GM03348 (cell line): Measurements from ENCODE around the gene SCN4B.
A peak's percentile ranks its signal among the peaks of the same experiment; 100 is the strongest.
"Not testable (repeated sequence)": the region's sequence is repeated elsewhere in the genome, so short reads cannot be mapped to it uniquely, and the experiment has no call there.

Source experiments
- DNase-seq: peaks from one replicate; pipeline ENCODE4 v3.0.0; 2012; ENCODE audit warnings: low spot score

SCN4B gene, protein sequence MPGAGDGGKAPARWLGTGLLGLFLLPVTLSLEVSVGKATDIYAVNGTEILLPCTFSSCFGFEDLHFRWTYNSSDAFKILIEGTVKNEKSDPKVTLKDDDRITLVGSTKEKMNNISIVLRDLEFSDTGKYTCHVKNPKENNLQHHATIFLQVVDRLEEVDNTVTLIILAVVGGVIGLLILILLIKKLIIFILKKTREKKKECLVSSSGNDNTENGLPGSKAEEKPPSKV

GRCh38 chr11:118152552-118153471, at the start of gene SCN4B:
SCN4B (minus strand) TSS chr11:118152823; CDS start chr11:118152673, 150 bp downstream.
- peak; percentile 88 for DNase-seq

DNA sequence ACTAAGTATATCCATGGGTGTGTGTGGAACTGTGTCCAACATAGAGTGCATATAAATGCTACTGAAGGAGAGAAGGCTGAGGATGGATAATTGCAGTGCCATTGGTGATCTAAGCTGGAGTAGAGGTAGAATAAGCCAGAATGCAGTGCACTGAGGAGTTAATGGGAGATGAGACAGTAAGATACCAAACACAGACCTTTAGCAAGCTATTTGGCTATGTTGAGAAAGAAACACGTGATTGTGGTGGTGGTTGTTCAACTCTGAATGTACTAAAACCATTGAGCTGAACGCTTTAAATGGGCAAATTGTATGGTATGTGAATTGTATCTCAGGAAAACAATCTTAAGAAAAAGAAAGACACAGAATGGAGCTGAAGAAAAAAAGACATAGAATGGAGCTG, 49.3 kb upstream of the SCN4B start:
- no peak for DNase-seq

DNA sequence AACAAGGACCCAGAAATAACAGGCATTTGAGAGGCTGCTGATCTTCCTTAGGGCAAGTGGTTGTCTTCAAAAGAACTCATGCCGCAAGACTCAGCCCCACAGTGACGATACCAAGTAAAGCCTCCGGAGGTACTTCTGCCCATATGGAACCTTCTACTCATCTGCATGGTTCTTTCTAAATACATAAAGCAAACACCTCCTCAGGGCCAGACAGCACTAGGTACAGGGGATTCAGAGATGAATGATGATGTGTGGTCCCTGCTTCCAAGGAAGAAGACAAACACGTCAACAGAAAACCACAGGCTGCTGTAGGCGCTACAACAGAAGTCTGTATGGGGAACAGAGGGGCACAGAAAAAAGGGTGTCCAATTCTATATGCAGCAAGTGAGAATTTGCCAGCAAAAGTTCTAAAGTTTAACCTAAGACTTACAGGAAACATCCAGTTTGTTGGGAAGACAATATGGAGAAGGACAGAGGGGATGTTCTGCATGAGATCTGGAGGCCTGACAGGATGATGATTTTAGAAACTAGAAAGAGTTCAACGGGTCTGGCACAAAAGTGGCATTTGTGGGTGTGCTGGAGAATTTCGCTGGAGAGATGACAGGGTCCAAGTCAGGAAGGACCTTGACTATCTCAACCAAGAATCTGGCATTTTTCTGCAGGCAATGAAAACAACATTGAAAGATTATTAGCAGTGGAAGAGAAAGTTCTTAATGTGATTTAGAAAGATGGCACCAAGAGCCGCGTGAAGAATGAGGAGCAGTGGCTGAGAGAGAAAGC, 48.5 kb upstream of the SCN4B start:
- no peak for DNase-seq

DNA sequence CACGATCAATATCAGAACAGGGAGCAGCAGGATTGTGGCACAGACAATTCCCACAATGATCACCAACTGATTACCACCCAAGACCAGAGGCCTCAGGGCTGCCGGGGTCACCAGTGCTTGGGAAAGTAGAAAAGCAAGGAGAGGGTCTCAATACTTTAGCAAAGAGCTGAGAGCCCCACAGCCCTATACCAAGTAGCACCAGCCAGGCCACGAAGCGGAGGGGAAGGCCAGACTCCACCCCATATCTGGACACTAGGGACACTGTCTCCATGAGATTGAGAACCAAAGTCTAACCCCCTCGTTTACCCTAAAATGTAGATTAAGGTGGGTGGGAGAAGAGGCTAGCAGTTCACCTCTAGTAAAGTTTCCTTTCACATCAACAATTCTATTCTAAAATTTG, 47.9 kb upstream of the SCN4B start:
- no peak for DNase-seq

DNA sequence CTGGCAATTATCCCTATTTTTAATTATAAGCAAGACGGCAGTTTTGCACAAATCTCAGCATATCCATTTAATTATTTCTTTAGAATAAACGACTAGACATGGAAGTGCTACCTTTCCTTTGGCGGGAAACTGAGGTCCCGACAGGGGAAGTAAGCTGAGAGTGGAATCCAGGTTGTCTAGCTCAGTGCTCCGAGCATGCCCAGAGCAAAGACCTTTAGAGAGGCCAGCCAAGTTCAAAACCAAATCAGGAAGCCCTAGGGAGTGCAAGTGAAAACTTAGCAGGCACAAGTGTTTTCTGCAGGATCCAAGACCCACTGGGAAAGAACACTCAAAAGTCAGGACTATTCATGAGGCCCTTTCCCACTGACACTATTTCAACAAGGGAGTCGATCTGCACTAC, 46.5 kb upstream of the SCN4B start:
- DNase-seq = no peak

DNA sequence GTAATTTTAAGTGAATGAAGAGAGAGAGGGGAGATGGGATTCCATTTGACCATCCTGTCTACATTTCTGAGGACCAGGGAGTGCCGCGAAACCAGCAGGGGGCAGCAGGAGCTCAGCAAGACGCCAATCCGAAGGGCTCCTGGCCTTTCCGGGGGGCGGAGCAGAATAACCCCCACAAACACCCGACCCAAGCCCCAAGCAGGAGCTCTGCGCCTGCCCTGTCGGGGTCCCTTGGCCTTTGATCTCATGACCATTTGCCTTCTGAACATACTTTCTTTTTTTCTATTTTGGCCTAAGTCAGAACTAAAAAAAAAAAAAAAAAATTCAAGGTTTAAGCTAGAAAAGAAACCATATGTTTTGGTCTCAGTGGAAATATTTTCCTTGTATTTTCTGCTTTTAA, 45.7 kb upstream of the SCN4B start:
- DNase-seq = peak; percentile 87

DNA sequence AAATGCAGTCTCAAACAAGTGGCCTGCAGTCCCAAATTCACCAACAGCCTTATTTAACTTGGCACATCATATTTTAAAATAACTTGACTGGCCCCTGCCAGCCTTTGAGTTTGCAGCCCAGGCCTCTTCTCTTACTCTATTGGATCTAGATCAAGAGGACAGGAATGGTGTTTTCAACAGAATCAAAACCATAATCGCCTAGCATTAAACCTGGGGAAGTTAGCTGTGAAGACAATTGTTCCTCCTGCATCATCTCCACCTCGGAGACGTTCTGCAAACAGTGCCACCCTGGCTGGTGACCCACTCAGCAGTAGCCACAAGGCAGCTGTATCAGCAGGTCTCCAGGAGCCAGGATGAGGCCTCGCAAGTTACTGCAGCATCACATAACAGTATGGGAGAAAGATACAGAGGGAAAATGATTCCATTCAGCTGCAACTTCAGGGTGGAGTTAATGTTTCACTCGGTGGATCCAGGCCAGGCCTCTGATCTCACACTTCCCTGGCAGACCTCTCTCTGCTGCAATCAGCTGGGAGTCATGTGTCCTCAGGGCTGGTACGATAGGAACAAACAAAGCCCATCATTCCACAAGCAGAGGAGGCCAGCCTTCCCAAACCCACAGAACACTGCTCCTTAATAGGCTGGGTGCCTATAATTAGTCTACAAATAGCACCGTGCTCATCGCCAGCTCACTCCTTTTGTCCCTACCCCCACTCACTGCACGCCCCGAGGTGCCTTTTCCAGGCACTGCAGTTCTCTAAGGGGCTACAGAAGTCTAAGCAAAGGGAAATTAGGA, 42.4 kb upstream of the SCN4B start:
- peak; percentile 78 for DNase-seq

DNA sequence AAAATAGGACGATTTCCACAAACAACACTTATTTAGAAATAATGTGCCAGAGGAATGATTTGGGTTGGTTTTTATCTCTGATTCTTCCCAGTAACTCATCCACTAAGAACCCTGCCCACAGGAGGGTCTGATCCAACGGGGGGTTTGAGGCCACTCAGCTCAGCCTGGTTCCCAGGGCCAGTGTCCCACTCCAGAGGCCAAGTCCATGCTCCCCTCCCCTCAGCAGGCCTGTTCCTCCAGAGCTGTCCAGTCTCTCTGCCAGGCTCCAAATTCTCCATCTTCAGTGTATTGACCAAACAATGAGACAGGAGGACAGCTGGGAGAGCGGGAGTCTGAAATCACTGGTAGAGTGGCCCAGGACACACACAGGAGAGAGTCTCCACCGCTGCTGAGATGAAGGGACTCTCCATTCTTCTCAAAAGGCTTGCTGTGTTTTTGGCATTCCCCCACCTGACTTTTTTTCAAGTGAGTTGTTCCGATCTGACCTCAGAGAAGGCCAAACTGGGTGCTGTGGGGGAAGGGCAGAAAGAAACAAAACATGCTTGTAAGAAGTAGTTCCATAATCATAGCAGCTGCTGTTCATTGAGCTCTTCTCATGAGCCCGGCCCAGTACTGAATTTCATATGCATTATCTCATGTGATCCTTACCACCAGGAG, 41.4 kb upstream of the SCN4B start:
- DNase-seq = no peak

DNA sequence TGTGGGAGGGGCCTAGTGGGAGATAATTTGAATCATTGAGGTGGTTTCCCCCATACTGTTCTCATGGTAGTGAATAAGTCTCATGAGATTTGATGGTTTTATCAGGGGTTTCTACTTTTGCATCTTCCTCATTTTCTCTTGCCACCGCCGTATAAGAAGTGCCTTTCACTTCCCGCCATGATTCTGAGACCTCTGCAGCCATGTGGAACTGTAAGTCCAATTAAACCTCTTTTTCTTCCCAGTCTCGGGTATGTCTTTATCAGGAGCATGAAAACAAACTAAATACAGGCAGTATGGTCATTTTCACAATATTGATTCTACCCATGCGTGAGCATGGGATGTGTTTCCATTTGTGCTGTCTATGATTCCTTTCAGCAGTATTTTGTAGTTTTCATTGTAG, 40.2 kb upstream of the SCN4B start:
- not testable (repeated sequence) for DNase-seq

DNA sequence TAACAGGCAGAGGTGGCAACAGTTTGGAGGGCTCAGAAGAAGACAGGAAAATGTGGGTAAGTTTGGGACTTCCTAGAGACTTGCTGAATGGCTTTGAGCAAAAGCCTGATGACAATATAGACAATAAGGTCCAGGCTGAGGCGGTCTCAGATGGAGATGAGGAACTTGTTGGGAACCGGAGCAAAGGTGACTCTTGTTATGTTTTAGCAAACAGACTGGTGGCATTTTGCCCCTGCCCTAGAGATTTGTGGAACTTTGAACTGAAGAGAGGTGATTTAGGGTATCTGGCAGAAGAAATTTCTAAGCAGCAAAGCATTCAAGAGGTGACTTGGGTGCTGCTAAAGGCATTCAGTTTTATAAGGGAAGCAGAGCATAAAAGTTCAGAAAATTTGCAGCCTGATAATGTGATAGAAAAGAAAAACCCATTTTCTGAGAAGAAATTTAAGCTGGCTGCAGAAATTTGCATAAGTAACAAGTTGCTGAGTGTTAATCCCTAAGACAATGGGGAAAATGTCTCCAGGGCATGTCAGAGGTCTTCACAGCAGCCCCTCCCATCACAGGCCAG, 38.4 kb upstream of the SCN4B start:
- DNase-seq = not testable (repeated sequence)

DNA sequence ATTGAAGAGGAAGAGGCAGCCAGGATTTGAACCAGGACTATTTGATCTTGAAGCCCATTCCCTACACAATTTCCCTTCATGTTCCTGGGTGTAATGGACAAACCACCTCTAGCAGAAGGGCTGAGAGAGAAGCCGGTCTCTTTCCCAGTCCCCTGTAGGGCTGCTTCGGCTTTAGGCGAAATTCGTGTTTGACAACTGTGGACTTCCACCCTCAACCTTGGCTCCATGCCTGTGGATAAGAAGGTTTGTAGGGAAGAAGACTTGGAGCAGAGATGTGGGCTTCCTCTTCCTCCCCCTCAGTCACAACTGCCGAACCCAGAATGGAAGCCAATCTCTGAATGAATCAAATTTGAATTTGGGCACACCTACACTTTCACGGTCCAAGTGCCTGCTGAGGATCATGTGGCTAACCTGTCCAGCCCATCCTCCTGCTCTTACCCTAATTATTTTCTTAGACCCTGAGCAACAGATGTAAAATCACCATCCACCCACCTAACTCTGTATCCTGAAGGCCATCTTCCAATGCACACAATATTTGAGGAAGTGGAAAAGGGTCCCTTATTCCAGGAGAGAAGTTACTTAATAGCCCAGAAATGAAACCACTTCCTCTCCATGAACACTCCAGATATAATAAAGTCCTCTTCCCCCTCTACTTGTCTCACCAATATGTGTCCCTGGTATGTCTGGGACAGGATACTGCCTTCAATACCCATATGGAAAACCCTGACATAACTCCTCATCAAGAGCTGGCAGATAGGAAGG, 33.9 kb upstream of the SCN4B start:
- no peak for DNase-seq

DNA sequence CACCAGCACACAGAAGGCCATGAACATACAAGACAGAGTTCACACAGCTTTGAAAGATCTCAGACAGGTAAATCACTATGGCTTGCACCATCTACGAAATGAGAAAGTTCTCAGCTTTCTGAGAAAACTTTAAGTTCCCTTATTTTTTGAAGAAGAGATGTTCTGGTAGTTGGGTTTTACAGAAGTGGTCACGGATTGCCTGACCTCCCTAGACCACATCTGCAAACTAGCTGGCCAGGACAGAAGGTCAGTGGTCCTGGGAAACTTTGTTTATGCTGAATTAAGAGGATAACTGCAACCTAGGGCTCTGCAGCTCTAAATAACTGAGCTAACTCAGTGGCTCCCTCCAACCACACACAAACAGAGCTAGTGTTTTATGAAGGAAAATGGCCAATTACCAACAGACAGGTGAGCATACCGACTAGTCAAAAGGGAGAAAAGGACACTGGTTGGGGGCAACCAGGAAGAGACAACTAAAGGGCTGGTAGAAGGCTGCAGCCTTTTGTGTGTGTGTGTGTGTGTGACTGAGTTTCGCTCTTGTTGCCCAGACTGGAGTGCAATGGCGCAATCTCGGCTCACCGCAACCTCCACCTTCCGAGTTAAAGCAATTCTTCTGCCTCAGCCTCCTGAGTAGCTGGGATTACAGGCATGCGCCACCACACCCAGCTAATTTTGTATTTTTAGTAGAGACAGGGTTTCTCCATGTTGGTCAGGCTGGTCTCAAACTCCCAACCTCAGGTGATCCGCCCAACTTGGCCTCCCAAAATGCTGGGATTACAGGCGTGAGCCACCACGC, 32.4 kb upstream of the SCN4B start:
- DNase-seq = no peak

- DNase-seq = not testable (repeated sequence)
Observed at GRCh38 chr11:118183691-118184090, 31.1 kb upstream of the SCN4B start.

GRCh38 chr11:118180300-118180703, 27.7 kb upstream of the SCN4B start:
- DNase-seq = no peak

DNA sequence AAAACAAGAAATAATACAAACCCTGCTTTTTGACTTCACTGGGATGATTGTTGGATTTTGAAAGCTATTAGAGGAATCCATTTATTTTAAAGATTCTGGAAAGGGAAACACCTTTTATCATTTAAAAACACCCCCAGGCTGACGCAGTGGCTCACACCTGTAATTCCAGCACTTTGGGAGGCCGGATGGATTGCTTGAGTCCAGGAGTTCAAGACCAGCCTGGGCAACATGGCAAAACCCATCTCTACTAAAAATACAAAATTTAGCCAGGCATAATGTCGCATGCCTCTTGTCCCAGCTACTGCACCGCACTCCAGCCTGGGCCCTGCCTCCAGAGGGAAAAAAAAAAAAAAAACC, 24.1 kb upstream of the SCN4B start:
- DNase-seq = no peak

DNA sequence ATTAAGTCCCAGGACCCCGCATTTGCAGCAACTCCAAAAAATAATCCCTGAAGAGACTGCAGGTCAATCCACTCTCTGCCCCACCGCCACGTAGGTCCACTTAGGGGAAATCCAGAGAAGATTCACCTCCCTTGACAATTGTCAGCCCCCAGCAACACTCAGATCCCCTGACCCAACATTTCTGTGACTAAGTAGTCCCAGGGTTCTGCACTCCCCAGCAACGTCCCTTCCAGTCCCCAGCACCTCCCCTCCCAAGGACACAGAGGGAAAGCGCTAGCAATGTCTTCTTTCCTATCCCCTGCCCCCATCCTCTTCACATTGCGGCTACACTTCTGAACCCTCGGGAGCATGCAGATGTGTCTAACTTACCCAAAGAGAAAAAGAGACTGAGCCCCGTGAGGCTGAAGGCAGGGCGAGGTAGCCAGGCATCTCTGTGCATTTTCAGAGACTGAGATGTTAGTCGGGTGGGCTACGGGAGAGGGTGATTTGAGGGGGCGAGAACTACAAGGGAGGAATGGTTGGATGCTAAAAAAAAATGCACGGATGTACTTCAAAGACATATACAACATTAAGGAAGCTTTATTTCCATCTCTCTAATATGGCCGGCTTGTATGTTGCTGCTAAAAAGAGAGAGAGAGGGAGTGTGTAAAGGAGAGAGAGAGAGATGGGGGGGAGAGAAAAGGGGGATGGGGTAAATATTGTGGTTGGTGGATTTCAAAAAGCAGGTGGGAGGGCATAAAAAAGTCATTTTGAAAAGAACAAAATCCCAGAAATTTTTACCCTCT, 23.6 kb upstream of the SCN4B start, which contains the start of gene SCN2B:
TSS of gene SCN2B (minus strand) at position 647 of the 785 bp plus-strand sequence. CDS start at position 439, 208 bp downstream.
- DNase-seq = no peak

GRCh38 chr11:118175031-118175992, 22.7 kb upstream of the SCN4B start:
- DNase-seq = no peak
